GM13977 (cell line): ENCODE measurements around the gene CD101.

ENCODE experiments used
- DNase-seq: peaks from one replicate; pipeline ENCODE4 v3.0.0; 2012; ENCODE audit warnings: low spot score
- in situ Hi-C: fragments of 300-500 bp; cut with MboI; formaldehyde crosslinking; loops from one replicate; pipeline ENCODE4 v1.12.0; 2022; ENCODE audit warnings: low sequenced_read_pairs, low pct_unique_long_range_greater_than_20kb, mixed read lengths, inconsistent platforms; ENCODE audit not compliant: unreplicated experiment
- TF ChIP-seq, protein P1 (sequence below): IDR thresholded peaks from 2 replicates; pipeline ENCODE4 v1.5.1; 2012; ENCODE audit warnings: mild to moderate bottlenecking, control low read depth; ENCODE audit not compliant: insufficient read depth; ENCODE audit errors: extremely low read depth, missing control alignments

Gene CD101

DNA sequence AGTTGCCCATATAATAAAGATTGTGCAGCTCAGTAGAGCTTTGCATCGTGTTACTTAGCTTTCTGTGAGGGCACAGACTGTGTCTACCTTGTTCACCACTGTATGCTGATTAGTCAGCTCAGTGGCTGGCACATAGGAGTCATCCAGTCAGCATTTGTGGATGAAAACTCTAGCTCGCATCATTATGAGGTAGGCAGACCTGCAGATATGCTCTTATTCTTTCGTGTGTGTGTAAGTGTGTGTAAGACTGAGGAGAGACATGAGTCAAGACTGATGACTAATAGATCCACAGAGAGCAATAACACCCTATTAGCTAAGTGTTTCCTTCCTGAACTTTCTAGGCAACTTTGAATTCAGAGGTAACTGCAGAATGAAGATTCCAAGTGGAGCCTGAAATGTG lies 75.7 kb downstream of the CD101 start:
- in situ Hi-C loops, result no loop called here
- TF ChIP-seq, protein P1, sequence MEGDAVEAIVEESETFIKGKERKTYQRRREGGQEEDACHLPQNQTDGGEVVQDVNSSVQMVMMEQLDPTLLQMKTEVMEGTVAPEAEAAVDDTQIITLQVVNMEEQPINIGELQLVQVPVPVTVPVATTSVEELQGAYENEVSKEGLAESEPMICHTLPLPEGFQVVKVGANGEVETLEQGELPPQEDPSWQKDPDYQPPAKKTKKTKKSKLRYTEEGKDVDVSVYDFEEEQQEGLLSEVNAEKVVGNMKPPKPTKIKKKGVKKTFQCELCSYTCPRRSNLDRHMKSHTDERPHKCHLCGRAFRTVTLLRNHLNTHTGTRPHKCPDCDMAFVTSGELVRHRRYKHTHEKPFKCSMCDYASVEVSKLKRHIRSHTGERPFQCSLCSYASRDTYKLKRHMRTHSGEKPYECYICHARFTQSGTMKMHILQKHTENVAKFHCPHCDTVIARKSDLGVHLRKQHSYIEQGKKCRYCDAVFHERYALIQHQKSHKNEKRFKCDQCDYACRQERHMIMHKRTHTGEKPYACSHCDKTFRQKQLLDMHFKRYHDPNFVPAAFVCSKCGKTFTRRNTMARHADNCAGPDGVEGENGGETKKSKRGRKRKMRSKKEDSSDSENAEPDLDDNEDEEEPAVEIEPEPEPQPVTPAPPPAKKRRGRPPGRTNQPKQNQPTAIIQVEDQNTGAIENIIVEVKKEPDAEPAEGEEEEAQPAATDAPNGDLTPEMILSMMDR, result no peak
- no peak for DNase-seq

DNA sequence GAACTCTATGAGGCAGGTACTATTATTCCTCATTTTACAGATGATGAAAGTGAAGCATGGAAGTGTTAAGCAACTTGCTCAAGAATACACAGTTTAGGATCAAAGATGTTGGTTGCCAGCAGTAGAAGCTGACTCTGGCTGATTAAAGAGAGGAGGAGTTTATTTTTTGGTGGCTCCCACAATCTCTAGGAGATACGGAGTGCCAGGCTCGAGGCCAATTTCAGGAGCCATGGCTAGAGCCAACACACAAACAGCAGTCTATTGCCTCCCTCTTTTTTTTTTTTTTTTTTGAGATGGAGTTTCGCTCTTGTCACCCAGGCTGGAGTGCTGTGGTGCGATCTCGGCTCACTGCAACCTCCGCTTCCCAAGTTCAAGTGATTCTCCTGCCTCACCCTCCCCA lies 78.2 kb downstream of the CD101 start:
- in situ Hi-C loops, result no loop called here
- no peak for DNase-seq
- TF ChIP-seq, protein P1, result no peak

DNA sequence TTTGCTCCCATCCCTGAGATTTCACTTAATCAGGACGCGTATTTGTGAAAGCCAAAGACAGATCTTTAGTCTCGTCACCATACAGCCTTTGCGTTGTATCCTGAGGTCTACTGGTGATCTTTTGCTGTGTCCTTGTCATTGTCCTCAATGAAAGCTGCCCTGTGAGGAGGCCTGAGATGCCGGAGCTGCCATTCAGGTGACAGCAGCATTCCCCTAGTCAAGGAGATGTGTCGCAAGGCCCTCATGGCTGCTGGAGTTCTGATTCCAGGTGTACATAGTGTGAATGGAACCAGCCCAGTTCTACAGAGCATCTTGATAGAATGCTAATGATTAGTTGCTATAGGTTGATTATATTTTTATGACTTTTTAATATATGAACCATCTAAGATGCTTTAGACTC lies 82.7 kb downstream of the CD101 start:
- TF ChIP-seq, protein P1, result no peak
- in situ Hi-C loops, result no loop called here
- DNase-seq, result no peak
